ENCODE results near the gene ERGIC3.

- TF ChIP-seq PATZ1 (tag by site-specific recombination; IDR thresholded peaks at IDR 0.05): no peak
- TF ChIP-seq ZBTB1 (tag by site-specific recombination; IDR thresholded peaks at IDR 0.05): no peak
- TF ChIP-seq TCF7L2 (IDR thresholded peaks at IDR 0.05; ENCODE audit: borderline replicate concordance, low read depth, low read length): no peak
- TF ChIP-seq CTCF (tag by site-specific recombination; IDR thresholded peaks at IDR 0.05): no peak
- TF ChIP-seq ZNF629 (tag by site-specific recombination; IDR thresholded peaks at IDR 0.05): no peak
- TF ChIP-seq ZNF433 (tag by site-specific recombination; IDR thresholded peaks at IDR 0.05; ENCODE audit: low read depth): no peak
These were observed 60.1 kb downstream of the ERGIC3 start for GRCh38 chr20:35601990-35602389.

Data from HEK293 (cell line).